PFSK-1 (cell line): ENCODE measurements around the gene CDHR5.

Experiments used
- FOXP2 ChIP-seq: optimal IDR thresholded peaks from 2 replicates; pipeline ENCODE3; 2011; ENCODE audit warnings: borderline replicate concordance, control low read depth, inconsistent platforms; ENCODE audit not compliant: insufficient read depth; ENCODE audit errors: extremely low read length, extremely low read depth
- POLR2AphosphoS5 ChIP-seq: IDR thresholded peaks from 2 replicates; pipeline ENCODE4 v1.6.1; 2012; ENCODE audit warnings: low read depth, mild to moderate bottlenecking, control low read depth, low read length, moderate library complexity
- REST ChIP-seq, 2 experiments: IDR thresholded peaks; 2 replicates each; pipeline versions ENCODE4 v1.6.1 to v1.8.0; 2011 to 2012; ENCODE audit warnings: low read depth in 2 of 2, low read length in 2 of 2, control low read depth in 1 of 2, inconsistent platforms in 1 of 2, mild to moderate bottlenecking in 1 of 2, moderate library complexity in 1 of 2; ENCODE audit not compliant: insufficient read depth in 1 of 2
- SIN3A ChIP-seq: IDR thresholded peaks from 2 replicates; pipeline ENCODE4 v1.6.1; 2012; ENCODE audit warnings: mild to moderate bottlenecking, low read length, moderate library complexity, borderline replicate concordance; ENCODE audit not compliant: insufficient read depth
- TAF1 ChIP-seq: IDR thresholded peaks from 2 replicates; pipeline ENCODE4 v1.6.1; 2012; ENCODE audit warnings: low read length, control low read depth, borderline replicate concordance; ENCODE audit not compliant: insufficient read depth

Gene CDHR5

GRCh38 chr11:643366-643765, 18.6 kb upstream of the CDHR5 start:
- no peak for TF ChIP-seq SIN3A
- peak; percentile 10; the same call in 1 of the 2 replicates for TF ChIP-seq POLR2AphosphoS5
- no peak for TF ChIP-seq FOXP2
- no peak for TF ChIP-seq REST (IDR thresholded peaks at IDR 0.05; ENCODE audit: insufficient read depth in 1 of 2, low read depth in 2 of 2, low read length in 2 of 2)

DNA sequence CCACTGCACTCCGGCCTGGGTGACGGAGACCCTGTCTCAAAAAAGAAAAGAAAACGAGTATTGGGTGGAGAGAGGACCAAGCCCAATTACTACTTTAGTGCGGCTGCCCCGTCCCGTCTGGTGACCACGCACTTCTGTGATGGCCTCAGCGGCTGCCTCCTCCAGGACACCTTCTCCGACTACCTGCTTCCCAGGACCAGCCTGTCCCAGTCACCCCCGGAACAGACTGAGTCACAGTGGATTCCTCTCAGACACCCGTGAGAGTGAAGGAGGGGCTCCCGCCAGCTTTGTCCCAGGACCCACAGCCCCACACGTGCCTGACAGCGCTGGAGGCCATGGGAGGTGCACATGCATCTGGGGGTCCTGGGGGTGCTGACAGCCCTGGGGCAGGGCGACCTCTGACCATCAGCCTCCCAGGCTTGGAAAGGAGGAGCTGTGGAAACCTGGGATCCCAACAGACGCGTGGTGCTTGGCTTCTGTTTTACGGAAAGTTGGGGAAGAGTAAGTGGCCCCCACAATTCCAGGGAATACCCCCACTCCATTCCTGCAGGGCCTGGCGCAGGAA, 17.1 kb upstream of the CDHR5 start:
- TF ChIP-seq TAF1 = no peak
- TF ChIP-seq POLR2AphosphoS5 = 0 out of 2 replicates have a peak, but pooled peaks have one; percentile 11

DNA sequence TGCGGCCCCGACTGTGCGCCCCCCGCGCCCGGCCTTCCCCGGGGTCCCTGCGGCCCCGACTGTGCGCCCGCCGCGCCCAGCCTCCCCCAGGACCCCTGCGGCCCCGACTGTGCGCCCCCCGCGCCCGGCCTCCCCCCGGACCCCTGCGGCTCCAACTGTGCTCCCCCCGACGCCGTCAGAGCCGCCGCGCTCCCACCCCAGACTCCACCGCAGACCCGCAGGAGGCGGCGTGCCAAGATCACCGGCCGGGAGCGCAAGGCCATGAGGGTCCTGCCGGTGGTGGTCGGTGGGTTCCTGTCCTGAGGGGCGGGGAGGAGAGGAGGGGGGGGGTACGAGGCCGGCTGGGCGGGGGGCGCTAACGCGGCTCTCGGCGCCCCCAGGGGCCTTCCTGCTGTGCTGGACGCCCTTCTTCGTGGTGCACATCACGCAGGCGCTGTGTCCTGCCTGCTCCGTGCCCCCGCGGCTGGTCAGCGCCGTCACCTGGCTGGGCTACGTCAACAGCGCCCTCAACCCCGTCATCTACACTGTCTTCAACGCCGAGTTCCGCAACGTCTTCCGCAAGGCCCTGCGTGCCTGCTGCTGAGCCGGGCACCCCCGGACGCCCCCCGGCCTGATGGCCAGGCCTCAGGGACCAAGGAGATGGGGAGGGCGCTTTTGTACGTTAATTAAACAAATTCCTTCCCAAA, 15.4 kb upstream of the CDHR5 start:
- no peak for TF ChIP-seq TAF1
- peak; percentile 17; the same call in 1 of the 2 replicates for TF ChIP-seq POLR2AphosphoS5

- TF ChIP-seq REST (IDR thresholded peaks at IDR 0.05; ENCODE audit: insufficient read depth in 1 of 2, low read depth in 2 of 2, low read length in 2 of 2) (no peak), SIN3A (no peak), FOXP2 (no peak), TAF1 (no peak), POLR2AphosphoS5 (no peak)
These were observed 14.7 kb upstream of the CDHR5 start for GRCh38 chr11:639332-639955.

DNA sequence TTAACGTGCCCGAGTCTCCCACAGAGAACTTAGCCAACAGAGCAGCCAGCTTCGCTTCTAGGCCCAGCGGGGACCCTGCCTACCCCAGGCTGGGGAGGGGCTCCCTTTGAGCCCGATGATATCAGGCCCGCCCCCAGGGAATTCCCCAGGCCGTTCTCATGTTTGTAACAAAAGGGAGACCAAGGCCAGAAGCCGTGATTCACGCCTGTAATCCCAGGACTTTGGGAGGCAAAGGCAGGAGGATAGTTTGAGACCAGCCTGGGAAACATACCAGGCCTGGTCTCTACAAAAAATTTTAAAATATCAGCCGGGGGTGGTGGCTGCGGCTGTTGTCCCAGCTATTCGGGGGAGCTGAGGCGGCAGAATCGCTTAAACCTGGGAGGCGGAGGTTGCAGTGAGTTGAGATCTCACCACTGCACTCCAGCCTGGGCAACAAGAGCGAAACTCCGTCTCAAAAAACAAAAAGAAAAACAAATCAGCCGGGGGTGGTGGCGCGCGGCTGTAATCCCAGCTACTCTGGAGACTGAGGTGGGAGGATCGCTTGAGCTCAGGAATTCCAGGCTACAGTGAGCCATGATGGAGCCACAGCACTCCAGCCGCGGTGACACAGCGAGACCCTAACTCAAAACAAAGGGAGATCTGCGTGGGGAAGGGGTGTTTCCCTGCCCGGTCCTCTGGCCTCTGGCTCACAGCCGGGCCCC, 14.0 kb upstream of the CDHR5 start:
- TF ChIP-seq SIN3A (no peak), REST (IDR thresholded peaks at IDR 0.05; ENCODE audit: insufficient read depth in 1 of 2, low read depth in 2 of 2, low read length in 2 of 2) (no peak), POLR2AphosphoS5 (no peak), FOXP2 (no peak), TAF1 (no peak)
